Right lobe of liver (tissue), 6 donors: ENCODE data around the gene SPAG7. TPM values are rescaled to one million over a fixed set of nuclear protein-coding genes. Genes with fewer than 3 reads are reported as not detected.
A peak's percentile ranks its signal among the peaks of the same experiment; 100 is the strongest.

Experiments used
- ATAC-seq, 4 donors: fragments of 200-7000 bp; cut with Tn5 transposase; one replicate each; pipeline ENCODE4 v1.9.1; 2020; ENCODE audit warnings: mild to moderate bottlenecking in 4 of 4, moderate library complexity in 4 of 4
- DNase-seq, 3 donors: peaks; one replicate each; pipeline ENCODE4 v3.0.0-alpha.2; 2020
- H3K27ac ChIP-seq, 3 donors: fragments of 200-600 bp; one replicate each; pipeline ENCODE4 v1.8.0; 2022
- H3K27me3 ChIP-seq, 2 donors: fragments of 200-600 bp; one replicate each; pipeline ENCODE4 v1.8.0; 2022
- H3K36me3 ChIP-seq, 4 donors: fragments of 200-600 bp; sonication (generic) in 1 of 4; one replicate each; pipeline versions ENCODE4 v1.5.1 to v1.8.0; 2017 to 2022; ENCODE audit warnings: control low read depth in 1 of 4
- H3K4me1 ChIP-seq, 4 donors: fragments of 200-600 bp; sonication (generic) in 1 of 4; one replicate each; pipeline versions ENCODE4 v1.5.1 to v1.8.0; 2017 to 2022; ENCODE audit warnings: control low read depth in 1 of 4
- H3K4me3 ChIP-seq, 3 donors: fragments of 200-600 bp; one replicate each; pipeline ENCODE4 v1.8.0; 2022
- H3K9me3 ChIP-seq, 4 donors: fragments of 200-600 bp; sonication (generic) in 1 of 4; one replicate each; pipeline versions ENCODE4 v1.5.1 to v1.8.0; 2017 to 2022; ENCODE audit warnings: control low read depth in 1 of 4
- CTCF ChIP-seq, 4 donors: fragments of 200-600 bp in 3 of 4; fragments of 450-650 bp in 1 of 4; IDR thresholded peaks; one replicate each; pipeline versions ENCODE4 v1.5.1 to v1.8.0; 2016 to 2022; ENCODE audit warnings: antibody characterized with exemption in 4 of 4, mild to moderate bottlenecking in 2 of 4
- POLR2A ChIP-seq: fragments of 450-650 bp; IDR thresholded peaks from one replicate; pipeline ENCODE4 v1.6.1; 2017; ENCODE audit warnings: antibody characterized with exemption, mild to moderate bottlenecking
- WGBS: methylation state at CpG from one replicate; pipeline ENCODE4 v1.1.6; 2018; ENCODE audit warnings: low coverage, low lambda C conversion rate; ENCODE audit not compliant: insufficient coverage; ENCODE audit errors: missing lambda C conversion rate; 5-methylcytosine and 5-hydroxymethylcytosine counted together
- intact Hi-C, 2 donors: fragments of 100-400 bp; cut with DNase I; formaldehyde crosslinking; loops; one replicate each; pipeline versions ENCODE4 v1.11.2 to v1.14.1; 2022
- total RNA-seq, 6 experiments: library from RNA; depleted of rRNA in 2 of 6; stranded (reverse); fragments of >200 nt in 2 of 6; fragmentation: NEBNext Ultra II Directional in 3 of 6; extraction: Animal tissue kit (Norgen Biotek cat#: 25700) in 3 of 6; gene quantifications; one replicate each; pipeline versions ENCODE4 v1.1.0 to v1.2.4, GENCODE V29; 2016 to 2023
- donor health status: DM: no; HTN: yes; CAD: no.
- donor health status: DM: no; HTN: no; CAD: no.
- donor health status: DM: no; HTN: no; CAD: no.
- donor health status: DM: no; HTN: yes; CAD: no.
- donor health status: DM: no; HTN: yes; CAD: no.

The SPAG7 gene
- total RNA-seq, 6 experiments from 2014 or later = 22.3 to 33.9 (median 26.4) TPM

- Histone ChIP-seq H3K27me3 (no peaks in the 10 kb centered on the region), H3K4me1 (peaks cover 0 to 35% (median 6%) of the 10 kb centered on the region in 4 donors), H3K36me3 (peaks cover 0 to 37% (median 7%) of the 10 kb centered on the region in 4 donors), H3K4me3 (peak overlapping the region in 2 of 3 donors; percentile 2 to 10), H3K27ac (peak overlapping the region in 2 of 3 donors; percentile 37 to 98), H3K9me3 (no peaks in the 10 kb centered on the region)
- no peak for TF ChIP-seq CTCF (IDR thresholded peaks at IDR 0.05)
- peak; percentile 69 for TF ChIP-seq POLR2A
- peak in 3 of 4 donors; percentile 1 to 49 (median 16) for ATAC-seq
- intact Hi-C loops = no loop called here
- peak in 2 of 3 donors; percentile 82 for DNase-seq
- 18% methylated on average over 7 of the region's 7 CpGs for WGBS
Observed at GRCh38 chr17:4945176-4945943, 22.3 kb downstream of the SPAG7 start.

- Histone ChIP-seq H3K27ac (peak overlapping the region in 2 of 3 donors; percentile 37 to 98), H3K27me3 (no peaks in the 10 kb centered on the region), H3K9me3 (no peaks in the 10 kb centered on the region), H3K4me1 (peaks cover 0 to 34% (median 6%) of the 10 kb centered on the region in 4 donors), H3K36me3 (peaks cover 0 to 37% (median 7%) of the 10 kb centered on the region in 4 donors), H3K4me3 (no peak overlapping the region)
- intact Hi-C loops = no loop called here
- TF ChIP-seq CTCF (IDR thresholded peaks at IDR 0.05) (no peak), POLR2A (no peak)
- 12% methylated on average over 3 of the region's 8 CpGs for WGBS
- ATAC-seq = no peak
- no peak for DNase-seq
Observed at GRCh38 chr17:4944554-4945175, 23.0 kb downstream of the SPAG7 start.

- WGBS = 30% methylated on average over 2 of the region's 3 CpGs
- TF ChIP-seq CTCF (IDR thresholded peaks at IDR 0.05) = no peak
- no peak for TF ChIP-seq POLR2A
- Histone ChIP-seq H3K36me3 (peaks cover 0 to 37% (median 7%) of the 10 kb centered on the region in 4 donors), H3K27me3 (no peaks in the 10 kb centered on the region), H3K4me3 (no peak overlapping the region), H3K4me1 (peaks cover 0 to 34% (median 6%) of the 10 kb centered on the region in 4 donors), H3K27ac (peak overlapping the region in 1 of 3 donors; percentile 37), H3K9me3 (no peaks in the 10 kb centered on the region)
- intact Hi-C loops = no loop called here
- DNase-seq = no peak
- no peak for ATAC-seq
Observed at GRCh38 chr17:4944163-4944553, 23.5 kb downstream of the SPAG7 start.

GRCh38 chr17:4942760-4943508, 24.7 kb downstream of the SPAG7 start:
- Histone ChIP-seq H3K4me3 (no peak overlapping the region), H3K27me3 (no peaks in the 10 kb centered on the region), H3K9me3 (no peaks in the 10 kb centered on the region), H3K4me1 (peaks cover 0 to 42% (median 11%) of the 10 kb centered on the region in 4 donors), H3K36me3 (peaks cover 0 to 41% (median 7%) of the 10 kb centered on the region in 4 donors), H3K27ac (no peak overlapping the region)
- ATAC-seq (no peak), DNase-seq (no peak)
- WGBS = 80% methylated on average over 9 of the region's 13 CpGs
- intact Hi-C loops = no loop called here
- no peak for TF ChIP-seq CTCF (IDR thresholded peaks at IDR 0.05)
- TF ChIP-seq POLR2A = no peak
